Measurements from ENCODE around the gene AREL1.

AREL1 gene

GRCh38 chr14:74630881-74631690 is 81.8 kb downstream of the AREL1 start:
- no peak overlapping the region for H3K4me2 ChIP-seq (ENCODE audit: low read depth, low read length, poor library complexity, severe bottlenecking)
- H2AFZ ChIP-seq (ENCODE audit: low read length) = no peak overlapping the region

GRCh38 chr14:74628418-74628817 is 84.5 kb downstream of the AREL1 start:
- H3K36me3 ChIP-seq (ENCODE audit: insufficient read depth, low read length) = no peaks in the 10 kb centered on the region
- no peaks in the 10 kb centered on the region for H3K9me3 ChIP-seq (ENCODE audit: insufficient read depth, low read depth, low read length)
- H2AFZ ChIP-seq (ENCODE audit: low read length) = no peak overlapping the region
- no peak overlapping the region for H3K9ac ChIP-seq (ENCODE audit: low read depth, low read length, poor library complexity, severe bottlenecking)
- no peaks in the 10 kb centered on the region for H3K27me3 ChIP-seq (ENCODE audit: insufficient read depth, low read length, poor library complexity, severe bottlenecking)
- no peaks in the 10 kb centered on the region for H4K20me1 ChIP-seq (ENCODE audit: insufficient read depth, low read length, poor library complexity, severe bottlenecking)
- H3K4me3 ChIP-seq (ENCODE audit: low read length, poor library complexity, severe bottlenecking) = no peak overlapping the region
- H3F3A ChIP-seq (ENCODE audit: low read depth) = no peaks in the 10 kb centered on the region
- no peaks in the 10 kb centered on the region for H3K79me2 ChIP-seq (ENCODE audit: insufficient read depth, low read length)
- H3K4me1 ChIP-seq (ENCODE audit: insufficient read depth, low read length, poor library complexity, severe bottlenecking) = no peaks in the 10 kb centered on the region
- no peaks in the 10 kb centered on the region for H3K9me2 ChIP-seq (replicated peaks; ENCODE audit: low read depth, low read length)
- TF ChIP-seq EZH2phosphoT487 (IDR thresholded peaks at IDR 0.05; ENCODE audit: borderline replicate concordance) (no peak), CTCF (conservative IDR thresholded peaks at IDR 0.05; ENCODE audit: low read length) (no peak)
- H3K4me2 ChIP-seq (ENCODE audit: low read depth, low read length, poor library complexity, severe bottlenecking) = no peak overlapping the region

More at GRCh38 chr14:74630881-74631690, 81.8 kb downstream of the AREL1 start:
- H3K4me1 ChIP-seq (ENCODE audit: insufficient read depth, low read length, poor library complexity, severe bottlenecking) = no peaks in the 10 kb centered on the region
- H3K9me3 ChIP-seq (ENCODE audit: insufficient read depth, low read depth, low read length) = no peaks in the 10 kb centered on the region
- no peaks in the 10 kb centered on the region for H4K20me1 ChIP-seq (ENCODE audit: insufficient read depth, low read length, poor library complexity, severe bottlenecking)
- TF ChIP-seq CTCF (conservative IDR thresholded peaks at IDR 0.05; ENCODE audit: low read length) (no peak), EZH2phosphoT487 (IDR thresholded peaks at IDR 0.05; ENCODE audit: borderline replicate concordance) (no peak)
- no peaks in the 10 kb centered on the region for H3K9me2 ChIP-seq (replicated peaks; ENCODE audit: low read depth, low read length)
- H3F3A ChIP-seq (ENCODE audit: low read depth) = no peaks in the 10 kb centered on the region
- H3K27me3 ChIP-seq (ENCODE audit: insufficient read depth, low read length, poor library complexity, severe bottlenecking) = no peaks in the 10 kb centered on the region
- no peaks in the 10 kb centered on the region for H3K79me2 ChIP-seq (ENCODE audit: insufficient read depth, low read length)
- H3K4me3 ChIP-seq (ENCODE audit: low read length, poor library complexity, severe bottlenecking) = no peak overlapping the region
- H3K9ac ChIP-seq (ENCODE audit: low read depth, low read length, poor library complexity, severe bottlenecking) = no peak overlapping the region
- no peaks in the 10 kb centered on the region for H3K36me3 ChIP-seq (ENCODE audit: insufficient read depth, low read length)

- Histone ChIP-seq H3K9me3 (ENCODE audit: insufficient read depth, low read depth, low read length) (no peaks in the 10 kb centered on the region), H4K20me1 (ENCODE audit: insufficient read depth, low read length, poor library complexity, severe bottlenecking) (no peaks in the 10 kb centered on the region), H3K36me3 (ENCODE audit: insufficient read depth, low read length) (no peaks in the 10 kb centered on the region), H3K9me2 (replicated peaks; ENCODE audit: low read depth, low read length) (no peaks in the 10 kb centered on the region), H2AFZ (ENCODE audit: low read length) (no peak overlapping the region), H3K79me2 (ENCODE audit: insufficient read depth, low read length) (no peaks in the 10 kb centered on the region), H3K27me3 (ENCODE audit: insufficient read depth, low read length, poor library complexity, severe bottlenecking) (no peaks in the 10 kb centered on the region), H3K4me1 (ENCODE audit: insufficient read depth, low read length, poor library complexity, severe bottlenecking) (no peaks in the 10 kb centered on the region), H3K9ac (ENCODE audit: low read depth, low read length, poor library complexity, severe bottlenecking) (no peak overlapping the region), H3F3A (ENCODE audit: low read depth) (no peaks in the 10 kb centered on the region), H3K4me3 (ENCODE audit: low read length, poor library complexity, severe bottlenecking) (no peak overlapping the region), H3K4me2 (ENCODE audit: low read depth, low read length, poor library complexity, severe bottlenecking) (no peak overlapping the region)
- TF ChIP-seq CTCF (conservative IDR thresholded peaks at IDR 0.05; ENCODE audit: low read length) (no peak), EZH2phosphoT487 (IDR thresholded peaks at IDR 0.05; ENCODE audit: borderline replicate concordance) (no peak)
Measured at GRCh38 chr14:74627076-74627475, 85.8 kb downstream of the AREL1 start.
